HFF-Myc (cell line): ENCODE results near the gene SPAG16.

ENCODE experiments used
- DNase-seq: peaks from one replicate; pipeline ENCODE4 v3.0.0-alpha.2; 2011; ENCODE audit warnings: low read depth; ENCODE audit errors: extremely low read depth
- H3K4me3 ChIP-seq: replicated peaks from 2 replicates; pipeline ENCODE4 v1.5.1; 2011; ENCODE audit warnings: low read depth, mild to moderate bottlenecking, control low read depth, low read length
- TF ChIP-seq, protein P1 (sequence below): IDR thresholded peaks from 2 replicates; pipeline ENCODE4 v1.5.1; 2012; ENCODE audit warnings: mild to moderate bottlenecking, low read depth, low read length, control low read depth; ENCODE audit errors: missing control alignments

The SPAG16 gene

DNA sequence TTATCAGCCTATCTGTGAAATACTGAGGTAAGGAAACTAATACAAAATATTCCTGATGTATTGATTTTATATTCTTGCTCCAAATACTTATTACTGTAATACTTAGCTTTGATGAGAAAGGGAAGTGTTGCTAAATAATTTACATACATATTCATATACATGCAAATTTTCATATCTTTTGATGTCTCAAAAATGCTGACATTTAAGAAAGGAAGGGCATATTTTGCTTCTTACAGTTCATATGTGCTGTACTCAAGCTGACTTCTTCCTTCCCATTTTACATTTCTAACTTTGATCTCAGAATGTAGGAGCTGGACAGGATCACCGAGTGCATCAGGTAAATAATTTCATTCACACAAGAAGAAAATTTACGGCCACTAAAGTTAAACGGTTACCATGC lies 727.4 kb downstream of the SPAG16 start:
- no peak for DNase-seq
- TF ChIP-seq, protein P1, sequence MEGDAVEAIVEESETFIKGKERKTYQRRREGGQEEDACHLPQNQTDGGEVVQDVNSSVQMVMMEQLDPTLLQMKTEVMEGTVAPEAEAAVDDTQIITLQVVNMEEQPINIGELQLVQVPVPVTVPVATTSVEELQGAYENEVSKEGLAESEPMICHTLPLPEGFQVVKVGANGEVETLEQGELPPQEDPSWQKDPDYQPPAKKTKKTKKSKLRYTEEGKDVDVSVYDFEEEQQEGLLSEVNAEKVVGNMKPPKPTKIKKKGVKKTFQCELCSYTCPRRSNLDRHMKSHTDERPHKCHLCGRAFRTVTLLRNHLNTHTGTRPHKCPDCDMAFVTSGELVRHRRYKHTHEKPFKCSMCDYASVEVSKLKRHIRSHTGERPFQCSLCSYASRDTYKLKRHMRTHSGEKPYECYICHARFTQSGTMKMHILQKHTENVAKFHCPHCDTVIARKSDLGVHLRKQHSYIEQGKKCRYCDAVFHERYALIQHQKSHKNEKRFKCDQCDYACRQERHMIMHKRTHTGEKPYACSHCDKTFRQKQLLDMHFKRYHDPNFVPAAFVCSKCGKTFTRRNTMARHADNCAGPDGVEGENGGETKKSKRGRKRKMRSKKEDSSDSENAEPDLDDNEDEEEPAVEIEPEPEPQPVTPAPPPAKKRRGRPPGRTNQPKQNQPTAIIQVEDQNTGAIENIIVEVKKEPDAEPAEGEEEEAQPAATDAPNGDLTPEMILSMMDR, result no peak

DNA sequence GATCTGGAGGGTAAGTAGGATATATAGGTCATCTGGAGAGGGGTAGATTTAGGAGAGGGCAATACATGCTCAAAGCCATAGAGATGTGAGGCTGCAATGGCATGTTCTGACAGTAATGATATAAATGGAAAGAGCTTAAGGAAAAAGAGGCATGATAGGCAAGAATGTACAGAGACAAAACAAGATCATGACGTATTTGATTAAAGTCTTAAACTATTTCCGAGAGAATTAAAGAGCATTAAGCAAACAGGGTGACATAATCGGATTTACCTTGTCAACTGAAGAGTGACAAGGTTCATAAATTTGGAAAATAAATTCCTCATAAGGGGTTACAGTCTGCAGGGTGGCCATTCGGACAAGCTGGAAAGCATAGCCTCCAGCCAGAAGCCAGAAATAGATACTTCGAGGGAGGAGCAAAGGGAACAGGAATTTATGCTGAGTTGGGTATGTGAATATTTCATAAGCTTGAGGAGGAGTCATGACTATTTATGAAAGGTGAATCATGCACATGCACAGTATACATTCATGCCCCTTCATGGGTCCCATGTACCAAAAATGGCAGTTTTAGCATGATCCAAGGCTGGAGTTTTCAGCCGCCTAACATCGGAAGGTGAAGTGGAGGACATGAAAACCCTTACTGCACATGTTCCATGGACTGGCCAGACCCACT lies 730.4 kb downstream of the SPAG16 start:
- no peak for DNase-seq
- H3K4me3 ChIP-seq, result no peak overlapping the region
- TF ChIP-seq, protein P1, result no peak

More for the DNA sequence above, 727.4 kb downstream of the SPAG16 start:
- H3K4me3 ChIP-seq, result no peak overlapping the region

- TF ChIP-seq, protein P1, result no peak
- no peak overlapping the region for H3K4me3 ChIP-seq
- DNase-seq, result peak; percentile 87
Observed at GRCh38 chr2:214019229-214019972, 735.1 kb downstream of the SPAG16 start.

GRCh38 chr2:214019973-214020345 lies 735.7 kb downstream of the SPAG16 start:
- TF ChIP-seq, protein P1, result no peak
- DNase-seq, result no peak
- H3K4me3 ChIP-seq, result no peak overlapping the region

GRCh38 chr2:214029190-214029589 lies 744.9 kb downstream of the SPAG16 start:
- no peak for DNase-seq
- TF ChIP-seq, protein P1, result no peak
- no peak overlapping the region for H3K4me3 ChIP-seq

DNA sequence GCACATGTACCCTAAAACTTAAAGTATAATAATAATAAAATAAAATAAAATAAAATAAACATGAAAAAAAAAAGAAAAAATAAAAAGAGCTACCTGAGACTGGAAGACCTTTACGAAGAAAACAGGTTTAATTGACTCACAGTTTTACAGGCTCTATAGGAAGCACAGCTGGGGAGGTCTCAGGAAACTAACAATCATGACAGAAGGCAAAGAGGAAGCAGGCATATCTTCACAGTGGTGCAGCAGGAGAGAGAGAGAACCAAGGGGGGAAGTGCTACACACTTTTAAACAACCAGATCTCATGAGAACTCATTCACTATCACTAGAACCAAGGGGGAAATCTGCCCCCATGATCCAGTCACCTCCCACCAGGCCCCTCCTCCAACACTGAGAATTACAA lies 747.3 kb downstream of the SPAG16 start:
- no peak overlapping the region for H3K4me3 ChIP-seq
- TF ChIP-seq, protein P1, result no peak
- DNase-seq, result no peak
